Thyroid gland (tissue), 4 donors: ENCODE results near the gene CAMK1G.

Experiments
- CTCF ChIP-seq, 6 experiments: fragments of 200-600 bp in 3 of 6; fragments of 450-650 bp in 3 of 6; sonication (generic) in 3 of 6; IDR thresholded peaks; one replicate each; pipeline ENCODE4 v1.5.1; 2016 to 2019; ENCODE audit warnings: antibody characterized with exemption in 6 of 6, mild to moderate bottlenecking in 2 of 6, inconsistent platforms in 1 of 6, moderate library complexity in 1 of 6
- POLR2A ChIP-seq, 2 donors: fragments of 450-650 bp; IDR thresholded peaks; one replicate each; pipeline ENCODE4 v1.6.1; 2017; ENCODE audit warnings: antibody characterized with exemption in 2 of 2, mild to moderate bottlenecking in 2 of 2, moderate library complexity in 1 of 2

- TF ChIP-seq CTCF (IDR thresholded peaks at IDR 0.05), result no peak
- TF ChIP-seq POLR2A (IDR thresholded peaks at IDR 0.05), result no peak
Measured at GRCh38 chr1:209570743-209571142, 12.8 kb upstream of the CAMK1G start.
